OCI-LY1 (cell line): ENCODE data around the gene GJA5.

Source experiments
- CTCF ChIP-seq: fragments of 200-600 bp; sonication (generic), shearing (Covaris generic); IDR thresholded peaks from 2 replicates; pipeline ENCODE4 v1.5.1; 2017; ENCODE audit warnings: mild to moderate bottlenecking, antibody characterized with exemption, low read length, moderate library complexity, mixed read lengths
- EZH2 ChIP-seq: fragments of 200-600 bp; sonication (generic), shearing (Covaris generic); IDR thresholded peaks from 2 replicates; pipeline ENCODE4 v1.8.0; 2017; ENCODE audit warnings: borderline replicate concordance, mixed run types, mild to moderate bottlenecking, antibody characterized with exemption, low read length, moderate library complexity, mixed read lengths

- no peak for TF ChIP-seq CTCF
- no peak for TF ChIP-seq EZH2
Observed at GRCh38 chr1:147794570-147794969, 34.2 kb upstream of the GJA5 start.
